Activated naive CD4-positive, alpha-beta T cell treated with anti-CD3 and anti-CD28 coated beads, Interleukin-2, amount 50 U/mL, for 72 hours (primary cell): ENCODE results near the gene RGS5. TPM values are rescaled to one million over a fixed set of nuclear protein-coding genes. Genes with fewer than 3 reads are reported as not detected.

Experiments used
- ATAC-seq, 2 donors: fragments of 150-1000 bp; cut with Tn5 transposase; 2 replicates each; pipeline ENCODE4 v1.10.0; 2021; ENCODE audit warnings: mild to moderate bottlenecking in 2 of 2, moderate library complexity in 2 of 2
- DNase-seq, 2 donors: peaks; one replicate each; pipeline ENCODE4 v3.0.0; 2021 to 2022; ENCODE audit warnings: low spot score in 2 of 2
- H3K27ac Mint-ChIP-seq, 2 donors: one replicate each; pipeline ENCODE4 v1.8.0; 2022; ENCODE audit warnings: mild to moderate bottlenecking in 2 of 2, mixed read lengths in 2 of 2
- H3K36me3 Mint-ChIP-seq, 2 donors: one replicate each; pipeline ENCODE4 v1.8.0; 2022; ENCODE audit warnings: mixed read lengths in 2 of 2
- H3K9me3 Mint-ChIP-seq, 2 donors: one replicate each; pipeline ENCODE4 v1.8.0; 2022; ENCODE audit warnings: mixed read lengths in 2 of 2
- total RNA-seq, 2 donors: library from RNA; stranded (reverse); gene quantifications; one replicate each; pipeline ENCODE4 v1.2.3, GENCODE V29; 2022

RGS5 gene
- total RNA-seq, 2 donors from 2014 or later: 1.2 to 7.7 TPM

DNA sequence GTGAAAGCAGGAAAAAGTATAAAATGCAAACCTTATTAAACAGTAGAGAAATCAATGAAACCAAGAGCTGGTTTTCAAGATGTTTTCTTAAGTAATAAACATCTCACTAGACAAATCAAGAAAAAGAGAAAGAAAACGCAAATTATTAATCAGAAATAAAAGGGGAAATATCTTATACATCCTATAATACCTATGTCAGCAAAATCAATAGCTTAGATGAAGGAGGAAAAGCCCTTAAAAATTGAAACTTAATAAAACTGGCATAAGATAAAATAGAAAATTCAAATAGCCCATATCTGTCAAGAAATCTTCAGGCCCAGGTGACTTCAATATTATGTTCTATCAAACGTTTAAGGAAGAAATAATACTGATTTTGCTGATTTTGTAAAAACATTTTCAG lies 74.4 kb downstream of the RGS5 start:
- H3K27ac Mint-ChIP-seq: no peak overlapping the region
- no peak for ATAC-seq
- no peaks in the 10 kb centered on the region for H3K9me3 Mint-ChIP-seq
- DNase-seq: no peak
- no peaks in the 10 kb centered on the region for H3K36me3 Mint-ChIP-seq

- no peak for ATAC-seq
- no peak overlapping the region for H3K27ac Mint-ChIP-seq
- H3K36me3 Mint-ChIP-seq: no peaks in the 10 kb centered on the region
- DNase-seq: no peak
- H3K9me3 Mint-ChIP-seq: no peaks in the 10 kb centered on the region
These were observed 77.9 kb downstream of the RGS5 start for GRCh38 chr1:163124812-163125211.

- H3K9me3 Mint-ChIP-seq: no peaks in the 10 kb centered on the region
- H3K36me3 Mint-ChIP-seq: no peaks in the 10 kb centered on the region
- DNase-seq: no peak
- no peak for ATAC-seq
- no peak overlapping the region for H3K27ac Mint-ChIP-seq
These were observed 82.3 kb downstream of the RGS5 start for GRCh38 chr1:163120372-163120771.

DNA sequence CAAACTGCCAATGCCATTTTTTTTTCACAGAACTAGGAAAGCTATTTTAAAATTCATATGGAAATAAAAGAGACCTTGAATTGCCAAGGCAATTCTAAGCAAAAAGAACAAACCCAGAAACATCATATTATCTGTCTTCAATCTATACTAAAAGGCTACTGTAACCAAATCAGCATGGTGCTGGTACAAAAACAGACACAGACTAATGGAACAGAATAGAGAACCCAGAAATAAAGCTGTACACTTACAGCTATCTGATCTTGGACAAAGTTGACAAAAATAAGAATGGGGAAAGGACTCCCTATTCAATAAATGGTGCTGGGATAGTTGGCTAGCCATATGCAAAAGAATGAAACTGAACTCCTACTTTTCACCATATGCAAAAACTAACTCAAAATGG lies 83.0 kb downstream of the RGS5 start:
- ATAC-seq: no peak
- Mint-ChIP-seq H3K27ac (no peak overlapping the region), H3K36me3 (no peaks in the 10 kb centered on the region), H3K9me3 (no peaks in the 10 kb centered on the region)
- no peak for DNase-seq

- ATAC-seq: no peak
- no peaks in the 10 kb centered on the region for H3K36me3 Mint-ChIP-seq
- H3K27ac Mint-ChIP-seq: no peak overlapping the region
- H3K9me3 Mint-ChIP-seq: no peaks in the 10 kb centered on the region
- DNase-seq: no peak
These were observed 86.8 kb downstream of the RGS5 start for GRCh38 chr1:163115887-163116286.

DNA sequence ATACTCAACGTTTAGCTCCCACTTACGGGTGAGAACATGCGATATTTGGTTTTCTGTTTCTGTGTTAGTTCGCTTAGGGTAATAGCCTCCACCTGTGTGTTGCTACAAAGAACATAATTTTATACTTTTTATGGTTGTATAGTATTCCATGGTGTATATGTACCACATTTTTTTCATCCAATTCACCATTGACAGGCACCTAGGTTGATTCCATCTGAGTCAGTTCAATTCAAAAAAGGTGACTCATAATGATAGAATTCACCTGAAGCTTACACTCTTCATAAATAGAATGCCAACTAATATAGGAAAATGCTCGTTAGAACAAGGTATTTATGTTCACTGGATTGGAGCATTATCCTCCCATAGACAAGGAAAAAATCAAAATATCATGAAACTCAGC lies 95.1 kb downstream of the RGS5 start:
- peaks cover 4 to 5% of the 10 kb centered on the region in 2 donors for H3K9me3 Mint-ChIP-seq
- H3K36me3 Mint-ChIP-seq: no peaks in the 10 kb centered on the region
- DNase-seq (no peak), ATAC-seq (no peak)
- H3K27ac Mint-ChIP-seq: no peak overlapping the region

DNA sequence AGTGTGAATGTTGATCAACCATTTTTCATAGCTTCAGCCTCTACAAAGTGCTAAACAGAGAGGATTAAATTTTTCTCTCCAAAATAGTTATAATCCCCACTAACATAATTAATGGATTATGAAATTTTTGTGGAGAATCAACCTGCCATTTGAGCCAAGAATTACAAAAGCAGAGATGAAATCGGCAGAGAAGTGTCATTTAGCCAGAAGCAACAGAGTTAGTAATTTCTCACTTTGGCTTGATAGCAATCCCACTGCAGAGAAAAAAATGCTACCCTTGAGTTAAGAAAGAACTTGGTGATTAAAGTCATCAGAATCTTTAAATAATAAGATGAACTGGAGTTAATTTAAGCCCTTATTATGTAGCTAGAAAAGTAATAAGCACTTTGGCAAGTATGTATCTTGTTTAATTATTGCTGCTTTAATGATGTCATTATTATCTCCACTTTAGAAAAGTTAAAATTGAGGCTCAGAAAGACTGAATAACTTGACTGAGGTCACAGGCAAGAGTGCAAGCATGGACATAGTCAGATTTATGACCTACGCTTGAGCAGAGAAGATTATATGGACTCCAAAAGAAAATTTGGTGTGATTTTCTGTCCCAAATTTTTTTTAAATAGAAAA lies 96.2 kb downstream of the RGS5 start:
- DNase-seq (no peak), ATAC-seq (no peak)
- Mint-ChIP-seq H3K36me3 (no peaks in the 10 kb centered on the region), H3K9me3 (peaks cover 4 to 5% of the 10 kb centered on the region in 2 donors), H3K27ac (no peak overlapping the region)

GRCh38 chr1:163104385-163105099 lies 98.2 kb downstream of the RGS5 start:
- ATAC-seq (no peak), DNase-seq (no peak)
- Mint-ChIP-seq H3K9me3 (no peaks in the 10 kb centered on the region), H3K36me3 (no peaks in the 10 kb centered on the region), H3K27ac (no peak overlapping the region)

DNA sequence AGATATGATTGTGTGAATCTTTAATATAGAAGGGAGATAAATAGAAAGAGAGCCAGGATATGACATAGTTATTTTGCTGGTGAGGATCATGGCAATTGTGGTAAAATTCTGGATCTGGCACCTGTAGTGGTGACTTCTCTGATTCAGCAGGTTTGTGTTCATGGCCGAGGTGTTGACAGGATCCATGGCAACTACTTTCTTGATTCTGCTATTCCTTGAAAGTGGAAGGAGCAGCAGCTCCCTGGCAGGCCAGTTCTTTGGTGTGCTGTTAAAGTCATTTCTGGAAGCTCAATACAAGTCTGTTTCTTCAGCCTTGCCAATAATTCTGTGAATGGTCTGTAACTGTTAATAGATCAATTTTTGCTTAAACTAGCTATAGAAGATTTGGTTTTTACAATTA lies 100.1 kb downstream of the RGS5 start:
- DNase-seq (no peak), ATAC-seq (no peak)
- no peak overlapping the region for H3K27ac Mint-ChIP-seq
- no peaks in the 10 kb centered on the region for H3K36me3 Mint-ChIP-seq
- no peaks in the 10 kb centered on the region for H3K9me3 Mint-ChIP-seq

GRCh38 chr1:163095213-163095612 lies 107.5 kb downstream of the RGS5 start:
- H3K27ac Mint-ChIP-seq: no peak overlapping the region
- ATAC-seq: no peak
- no peaks in the 10 kb centered on the region for H3K9me3 Mint-ChIP-seq
- no peaks in the 10 kb centered on the region for H3K36me3 Mint-ChIP-seq
- no peak for DNase-seq

GRCh38 chr1:163094589-163094988 lies 108.1 kb downstream of the RGS5 start:
- Mint-ChIP-seq H3K36me3 (no peaks in the 10 kb centered on the region), H3K9me3 (no peaks in the 10 kb centered on the region), H3K27ac (no peak overlapping the region)
- ATAC-seq (no peak), DNase-seq (no peak)

DNA sequence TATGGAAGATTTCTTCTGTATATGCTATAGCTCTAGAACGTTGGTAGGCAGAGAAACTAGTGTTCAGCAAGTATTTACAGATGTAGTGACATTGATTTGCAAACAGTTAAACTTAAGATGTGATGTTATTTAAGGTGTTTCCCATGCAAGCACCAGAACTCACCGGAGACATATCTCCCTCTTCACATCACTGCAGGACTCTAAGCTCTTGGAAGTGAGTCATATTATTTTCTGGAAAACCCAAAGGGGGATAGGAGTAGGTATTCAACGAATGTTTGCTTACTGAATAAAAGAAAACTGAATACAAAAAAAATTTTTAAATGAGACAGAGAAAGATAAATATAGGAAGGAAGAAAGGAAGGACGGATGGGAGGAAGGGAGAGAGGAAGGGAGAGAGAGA lies 108.5 kb downstream of the RGS5 start:
- DNase-seq: no peak
- H3K36me3 Mint-ChIP-seq: no peaks in the 10 kb centered on the region
- no peak for ATAC-seq
- H3K27ac Mint-ChIP-seq: no peak overlapping the region
- no peaks in the 10 kb centered on the region for H3K9me3 Mint-ChIP-seq

GRCh38 chr1:163093579-163093978 lies 109.1 kb downstream of the RGS5 start:
- Mint-ChIP-seq H3K27ac (no peak overlapping the region), H3K36me3 (no peaks in the 10 kb centered on the region), H3K9me3 (no peaks in the 10 kb centered on the region)
- no peak for DNase-seq
- ATAC-seq: no peak

DNA sequence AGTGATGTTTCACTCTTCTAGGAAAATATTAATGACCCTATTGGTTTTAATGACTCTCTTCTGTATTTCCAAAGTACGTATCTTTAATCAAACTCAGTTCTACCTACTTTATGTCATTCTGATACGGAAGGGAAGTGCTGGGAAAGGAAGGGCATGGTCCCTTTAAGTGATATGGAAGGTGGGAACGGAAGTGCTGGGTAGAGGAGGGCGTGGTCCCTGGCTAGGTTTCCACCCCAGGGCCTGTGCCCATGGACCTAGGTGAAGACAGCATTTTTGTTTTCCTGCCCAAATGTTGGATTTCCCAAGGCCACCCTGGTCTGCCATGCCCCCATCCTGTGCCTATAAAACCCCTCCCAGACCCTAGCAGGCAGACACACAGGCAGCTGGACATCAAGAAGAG lies 109.5 kb downstream of the RGS5 start:
- Mint-ChIP-seq H3K36me3 (no peaks in the 10 kb centered on the region), H3K9me3 (no peaks in the 10 kb centered on the region), H3K27ac (no peak overlapping the region)
- DNase-seq (no peak), ATAC-seq (no peak)

Other genes starting within 250 kb of the RGS5 start
- not detected for gene RGS4, start 133.6 kb downstream of the RGS5 start, total RNA-seq
- gene NUF2, start 119.0 kb upstream of the RGS5 start, total RNA-seq: 10 to 100 TPM; 57.0 to 89.1 TPM